Gastrocnemius medialis (tissue), 4 donors: Measurements from ENCODE around the gene LGI1. TPM values are rescaled to one million over a fixed set of nuclear protein-coding genes. Genes with fewer than 3 reads are reported as not detected.

Experiments
- ATAC-seq, 2 donors: fragments of 150-250 bp; one replicate each; pipeline ENCODE4 v1.9.1; 2016
- DNase-seq, 2 donors: peaks; one replicate each; pipeline ENCODE4 v3.0.0-alpha.2; 2019
- H3K27ac ChIP-seq, 4 donors: fragments of 200-600 bp; sonication (generic); 1 replicate in 1 of 4; 2 replicates in 3 of 4; pipeline ENCODE4 v1.5.1; 2016 to 2018; ENCODE audit warnings: mild to moderate bottlenecking in 2 of 4, moderate library complexity in 1 of 4
- H3K27me3 ChIP-seq, 3 donors: fragments of 200-600 bp; sonication (generic) in 2 of 3; 1 replicate in 1 of 3; 2 replicates in 2 of 3; pipeline versions ENCODE4 v1.5.1 to v1.6.0; 2016 to 2019; ENCODE audit warnings: mild to moderate bottlenecking in 1 of 3, moderate library complexity in 1 of 3
- H3K36me3 ChIP-seq, 2 donors: fragments of 200-600 bp; sonication (generic) in 1 of 2; one replicate each; pipeline ENCODE4 v1.5.1; 2017 to 2018
- H3K4me1 ChIP-seq, 2 donors: fragments of 200-600 bp; sonication (generic) in 1 of 2; one replicate each; pipeline ENCODE4 v1.5.1; 2016 to 2017; ENCODE audit warnings: mild to moderate bottlenecking in 2 of 2
- H3K4me3 ChIP-seq, 4 donors: fragments of 200-600 bp; sonication (generic) in 3 of 4; 1 replicate in 1 of 4; 2 replicates in 3 of 4; pipeline ENCODE4 v1.5.1; 2016 to 2019; ENCODE audit warnings: mild to moderate bottlenecking in 2 of 4
- H3K9me3 ChIP-seq, 3 donors: fragments of 200-600 bp; sonication (generic) in 2 of 3; 1 replicate in 1 of 3; 2 replicates in 2 of 3; pipeline ENCODE4 v1.5.1; 2016 to 2019
- CTCF ChIP-seq, 5 experiments: fragments of 450-650 bp in 3 of 5; fragments of 200-600 bp in 2 of 5; sonication (generic) in 2 of 5; IDR thresholded peaks in 4 of 5; conservative IDR thresholded peaks in 1 of 5; 1 replicate in 4 of 5; 2 replicates in 1 of 5; pipeline ENCODE4 v1.5.1; 2016 to 2019; ENCODE audit warnings: antibody characterized with exemption in 5 of 5, mild to moderate bottlenecking in 3 of 5, moderate library complexity in 3 of 5
- POLR2A ChIP-seq, 2 donors: fragments of 450-650 bp; IDR thresholded peaks; one replicate each; pipeline ENCODE4 v1.6.1; 2017; ENCODE audit warnings: antibody characterized with exemption in 2 of 2, mild to moderate bottlenecking in 2 of 2, moderate library complexity in 2 of 2
- in situ Hi-C, 4 donors: fragments of 200-750 bp; cut with MboI; loops; one replicate each; pipeline versions ENCODE4 v1.15.0 to v1.8.0; 2017; ENCODE audit warnings: low sequenced_read_pairs in 4 of 4
- intact Hi-C: fragments of 100-400 bp; cut with DNase I; formaldehyde crosslinking; loops from one replicate; pipeline ENCODE4 v1.15.1; 2023; ENCODE audit warnings: low total_unique reads
- total RNA-seq, 4 donors: library from RNA; depleted of rRNA; stranded (reverse); fragments of >200 nt; gene quantifications; one replicate each; pipeline versions ENCODE4 v1.1.0 to v1.2.3, GENCODE V29; 2016

Gene LGI1
- total RNA-seq, 4 donors from 2014 or later = 0.33 to 12.6 TPM; not detected in 2

GRCh38 chr10:93835770-93836169 is 78.0 kb downstream of the LGI1 start:
- in situ Hi-C loops (no loop called here), intact Hi-C loops (no loop called here)
- Histone ChIP-seq H3K9me3 (no peaks in the 10 kb centered on the region), H3K27me3 (no peaks in the 10 kb centered on the region), H3K27ac (no peak overlapping the region), H3K36me3 (no peaks in the 10 kb centered on the region), H3K4me3 (no peak overlapping the region), H3K4me1 (no peaks in the 10 kb centered on the region)
- no peak for TF ChIP-seq POLR2A (IDR thresholded peaks at IDR 0.05)
- no peak for TF ChIP-seq CTCF (IDR thresholded peaks at IDR 0.05 in 4 of 5, conservative IDR thresholded peaks at IDR 0.05 in 1 of 5)
- DNase-seq (no peak), ATAC-seq (no peak)

GRCh38 chr10:93837822-93838221 is 80.1 kb downstream of the LGI1 start:
- DNase-seq (no peak), ATAC-seq (no peak)
- in situ Hi-C loops = no loop called here
- Histone ChIP-seq H3K9me3 (no peaks in the 10 kb centered on the region), H3K4me1 (no peaks in the 10 kb centered on the region), H3K27me3 (no peaks in the 10 kb centered on the region), H3K36me3 (no peaks in the 10 kb centered on the region), H3K27ac (no peak overlapping the region), H3K4me3 (no peak overlapping the region)
- intact Hi-C loops = no loop called here
- TF ChIP-seq POLR2A (IDR thresholded peaks at IDR 0.05) (no peak), CTCF (IDR thresholded peaks at IDR 0.05 in 4 of 5, conservative IDR thresholded peaks at IDR 0.05 in 1 of 5) (no peak)

- no peaks in the 10 kb centered on the region for H3K36me3 ChIP-seq
- H3K9me3 ChIP-seq = no peaks in the 10 kb centered on the region
- no peak overlapping the region for H3K4me3 ChIP-seq
- no peak overlapping the region for H3K27ac ChIP-seq
- H3K27me3 ChIP-seq = no peaks in the 10 kb centered on the region
- intact Hi-C loops (no loop called here), in situ Hi-C loops (no loop called here)
- TF ChIP-seq POLR2A (IDR thresholded peaks at IDR 0.05) (no peak), CTCF (IDR thresholded peaks at IDR 0.05 in 4 of 5, conservative IDR thresholded peaks at IDR 0.05 in 1 of 5) (no peak)
- H3K4me1 ChIP-seq = no peaks in the 10 kb centered on the region
- ATAC-seq (no peak), DNase-seq (no peak)
Measured at GRCh38 chr10:93838278-93838677, 80.5 kb downstream of the LGI1 start.

GRCh38 chr10:93841961-93842360 is 84.2 kb downstream of the LGI1 start:
- intact Hi-C loops = no loop called here
- H3K36me3 ChIP-seq = no peaks in the 10 kb centered on the region
- DNase-seq = no peak

GRCh38 chr10:93844979-93845626 is 87.4 kb downstream of the LGI1 start:
- Histone ChIP-seq H3K36me3 (no peaks in the 10 kb centered on the region), H3K4me3 (no peak overlapping the region), H3K27me3 (no peaks in the 10 kb centered on the region), H3K4me1 (no peaks in the 10 kb centered on the region), H3K27ac (no peak overlapping the region), H3K9me3 (no peaks in the 10 kb centered on the region)
- intact Hi-C loops = no loop called here
- DNase-seq (no peak), ATAC-seq (no peak)
- in situ Hi-C loops = no loop called here
- TF ChIP-seq CTCF (IDR thresholded peaks at IDR 0.05 in 4 of 5, conservative IDR thresholded peaks at IDR 0.05 in 1 of 5) = no peak
- TF ChIP-seq POLR2A (IDR thresholded peaks at IDR 0.05) = no peak

More at GRCh38 chr10:93841961-93842360, 84.2 kb downstream of the LGI1 start:
- Histone ChIP-seq H3K4me1 (no peaks in the 10 kb centered on the region), H3K4me3 (no peak overlapping the region), H3K9me3 (no peaks in the 10 kb centered on the region), H3K27me3 (no peaks in the 10 kb centered on the region), H3K27ac (no peak overlapping the region)
- in situ Hi-C loops = no loop called here
- no peak for ATAC-seq
- TF ChIP-seq POLR2A (IDR thresholded peaks at IDR 0.05) = no peak

Other genes with a start within 250 kb of the LGI1 start
- under 1 TPM in 2 of 4 donors, not detected in 2; 0.10 to 0.17 TPM for gene FFAR4, start 191.3 kb upstream of the LGI1 start, total RNA-seq
- 10 to 100 TPM in 1 of 4 donors, 1 to 10 TPM in 3; 3.8 to 16.2 (median 7.7) TPM for gene RBP4, start 156.7 kb upstream of the LGI1 start, total RNA-seq
- not detected for gene PDE6C, start 145.4 kb upstream of the LGI1 start, total RNA-seq
- gene FRA10AC1, start 55.3 kb upstream of the LGI1 start, total RNA-seq = 10 to 100 TPM in 1 of 4 donors, 1 to 10 TPM in 3; 4.9 to 10.5 (median 5.5) TPM
- gene SLC35G1, start 136.0 kb downstream of the LGI1 start, total RNA-seq = 1 to 10 TPM in 2 of 4 donors, under 1 TPM in 2; 0.78 to 3.4 (median 0.97) TPM
- gene PLCE1, start 236.0 kb downstream of the LGI1 start, total RNA-seq = 1 to 10 TPM; 2.7 to 5.9 (median 3.8) TPM